Suppressor macrophage treated with lipopolysaccharide for 1 hour (primary cell): ENCODE data around the gene MAP3K9.
"Not testable (repeated sequence)": the region's sequence is repeated elsewhere in the genome, so short reads cannot be mapped to it uniquely, and the experiment has no call there.

Experiments used
- DNase-seq, 3 donors: peaks; one replicate each; pipeline ENCODE4 v3.0.0-alpha.2; 2020 to 2022

Gene MAP3K9

DNA sequence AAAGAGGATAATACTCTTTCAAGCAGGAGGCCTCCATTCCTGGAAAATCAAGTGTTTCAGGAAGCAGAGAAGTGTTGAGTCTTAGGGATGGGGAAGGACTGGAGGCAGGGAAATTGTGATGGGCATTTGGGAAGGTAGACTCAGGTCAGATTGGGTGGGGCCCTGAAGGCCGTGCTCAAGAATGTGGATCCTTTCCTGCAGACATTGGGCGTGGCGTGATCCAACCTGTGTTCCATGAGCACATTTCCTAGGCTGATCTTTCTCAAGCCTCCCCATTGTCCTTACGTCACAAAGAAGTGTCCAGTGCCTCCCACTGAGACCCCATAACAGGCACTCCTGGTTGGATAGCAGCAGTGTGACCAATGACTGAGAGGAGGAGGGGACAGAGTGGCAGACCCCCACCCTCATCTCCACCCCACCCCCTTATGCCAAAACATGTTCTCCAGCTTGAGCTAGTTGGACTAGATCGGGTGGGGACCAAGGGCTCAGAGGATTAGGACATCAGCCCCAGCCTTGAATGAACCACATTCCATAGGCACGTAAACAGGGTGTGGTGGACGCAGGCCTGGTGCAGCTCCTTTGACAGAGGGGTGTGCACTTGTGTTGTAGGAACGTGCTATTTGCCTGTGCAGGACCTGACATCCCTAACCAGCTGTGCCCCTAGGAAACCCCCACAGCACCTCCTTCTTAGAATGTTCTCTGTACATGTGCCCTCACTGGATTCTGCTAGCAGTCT is 90.8 kb downstream of the MAP3K9 start:
- DNase-seq = no peak

DNA sequence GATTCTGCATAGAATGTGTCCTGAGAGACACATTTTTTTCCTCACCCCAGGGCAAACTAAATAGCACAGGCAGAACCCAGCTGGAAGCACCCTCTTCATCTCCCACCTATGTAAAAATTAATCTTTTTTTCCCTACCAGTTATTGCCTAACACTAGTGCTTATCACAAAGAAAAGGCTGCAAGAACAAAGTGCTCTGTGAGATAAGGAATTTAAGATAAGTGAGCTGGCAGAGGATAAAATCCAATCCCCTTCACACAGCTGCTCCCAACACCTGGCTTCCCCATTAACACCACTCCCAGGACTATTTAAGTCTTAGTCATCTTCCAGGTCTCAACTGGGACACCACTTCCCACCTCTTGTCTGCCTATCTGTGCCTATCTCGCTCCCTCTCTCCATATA is 92.4 kb downstream of the MAP3K9 start:
- DNase-seq = no peak

DNA sequence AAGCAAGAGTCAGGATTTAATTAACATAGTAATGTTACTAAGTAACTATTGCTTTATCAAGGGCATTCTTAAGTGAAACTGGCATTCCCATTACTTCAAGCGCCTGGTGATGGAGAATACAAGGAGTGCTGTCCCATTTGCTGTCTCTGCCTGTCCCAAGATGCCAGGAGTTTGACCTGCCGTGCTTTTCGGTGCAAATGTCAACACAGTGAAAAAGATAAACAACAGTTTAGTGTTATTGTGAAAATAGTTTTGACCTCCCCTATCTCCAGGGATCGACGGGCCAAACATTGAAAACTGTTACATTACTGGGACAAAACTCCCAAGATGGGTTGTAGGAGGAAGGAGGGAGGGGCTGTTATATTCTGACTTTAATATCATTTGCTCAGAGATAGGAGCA is 92.8 kb downstream of the MAP3K9 start:
- no peak for DNase-seq

DNA sequence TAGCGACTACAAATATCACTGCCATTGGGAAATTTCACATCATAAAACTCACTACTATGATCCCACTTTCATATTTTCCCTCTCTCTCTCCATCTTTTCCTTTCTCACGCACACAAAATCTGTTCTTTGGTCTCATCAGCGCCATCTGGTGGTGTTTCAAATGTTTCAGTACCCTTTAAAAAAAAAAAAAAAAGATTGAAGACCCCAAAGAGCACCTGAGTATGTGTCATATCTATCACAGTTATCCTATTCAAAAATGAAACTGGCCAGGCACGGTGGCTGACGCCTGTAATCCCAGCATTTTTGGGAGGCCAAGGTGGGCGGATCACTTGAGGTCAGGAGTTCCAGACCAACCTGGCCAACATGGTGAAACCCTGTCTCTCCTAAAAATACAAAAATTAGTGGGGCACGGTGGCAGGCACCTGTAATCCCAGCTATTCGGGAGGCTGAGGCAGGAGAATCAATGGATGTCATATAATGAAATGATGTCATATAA is 95.2 kb downstream of the MAP3K9 start:
- DNase-seq = peak; percentile 76 to 82 (median 79)

DNA sequence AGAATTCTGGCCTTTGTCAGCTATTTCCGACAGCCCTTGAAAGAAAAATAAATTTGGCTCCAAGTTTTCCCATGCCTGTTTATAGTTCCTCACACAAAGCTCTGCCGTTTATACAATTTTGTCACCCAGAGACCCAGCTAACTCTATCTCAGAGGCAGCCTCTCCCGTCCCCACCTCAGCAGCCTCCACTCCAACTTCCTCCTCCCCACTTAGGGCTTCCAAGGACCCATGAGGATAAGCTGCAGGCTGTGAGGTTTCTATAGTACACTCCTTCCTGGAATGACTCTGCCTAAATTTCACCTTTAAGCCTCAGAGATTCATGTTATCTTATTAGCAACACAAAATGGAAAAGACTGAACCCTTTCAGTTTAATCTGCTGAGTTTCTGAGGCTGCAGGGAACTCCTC is 95.8 kb downstream of the MAP3K9 start:
- no peak for DNase-seq

DNA sequence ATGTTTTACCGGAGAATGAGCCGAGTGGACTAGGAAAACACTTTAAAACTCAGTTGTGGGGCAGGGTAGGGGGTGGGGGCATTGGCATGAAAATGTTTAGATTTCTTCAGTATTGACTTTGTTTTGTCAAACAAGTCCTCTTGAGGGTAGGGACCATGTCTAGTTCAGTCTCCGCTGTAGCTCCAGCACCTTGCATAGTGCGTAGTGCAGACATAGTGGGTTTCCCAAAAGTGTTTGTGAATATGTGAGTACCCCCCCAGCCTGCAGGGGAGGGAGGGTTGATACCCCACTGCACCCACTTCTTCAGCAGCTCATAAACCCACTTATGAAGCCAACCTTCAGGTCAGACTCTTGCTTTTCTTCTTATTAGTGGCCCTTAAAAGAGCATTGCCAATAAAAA is 96.2 kb downstream of the MAP3K9 start:
- DNase-seq = no peak

DNA sequence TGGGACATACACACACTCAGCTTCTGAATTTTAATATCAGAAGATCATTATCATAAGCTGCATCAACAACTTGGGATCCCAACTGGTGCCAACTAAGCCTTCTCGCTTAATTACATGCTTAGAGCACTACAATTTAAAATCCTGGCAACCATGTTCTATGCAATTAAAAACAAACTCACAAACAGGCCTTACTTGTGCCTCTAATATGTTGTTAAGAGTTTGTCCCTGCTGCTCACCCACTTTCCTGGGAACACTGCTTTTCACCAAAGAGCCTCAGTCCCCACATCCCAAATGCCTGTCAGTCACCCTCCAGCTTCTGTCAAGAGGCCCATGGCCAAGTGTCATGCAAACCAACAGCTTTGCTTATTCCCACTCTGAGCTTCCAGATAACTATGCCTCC is 97.9 kb downstream of the MAP3K9 start:
- DNase-seq = no peak

DNA sequence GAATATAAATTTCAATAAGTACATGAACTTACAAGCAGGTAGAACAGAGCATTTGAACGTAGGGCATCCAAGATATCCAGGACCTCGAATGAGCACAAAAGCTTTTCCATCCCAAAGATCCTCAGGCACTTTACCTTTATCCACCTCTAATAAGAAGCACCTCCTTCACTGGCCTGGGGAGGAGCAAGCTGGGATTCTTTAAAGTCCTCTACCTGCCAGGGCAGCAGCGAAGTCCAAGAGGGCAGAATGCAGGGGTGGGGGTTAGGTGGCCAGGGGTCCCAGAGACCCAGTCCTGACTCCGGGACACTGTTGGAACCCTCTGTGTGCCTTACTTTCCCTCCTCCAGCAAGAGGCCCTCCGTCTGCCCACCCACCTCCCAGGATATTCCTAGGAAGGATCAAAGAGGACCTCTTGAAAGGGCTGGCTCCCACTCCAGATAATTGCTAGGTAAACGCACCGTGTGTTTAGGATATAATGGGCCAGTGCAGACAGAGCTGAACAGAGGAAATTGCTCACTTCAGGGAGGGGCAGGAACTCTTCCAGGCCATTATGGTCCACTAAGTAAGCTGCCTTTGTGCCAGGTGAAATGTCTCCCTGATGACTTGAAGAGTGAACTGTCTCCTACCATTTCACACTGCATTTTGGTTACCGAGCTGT is 99.5 kb downstream of the MAP3K9 start:
- DNase-seq = no peak

DNA sequence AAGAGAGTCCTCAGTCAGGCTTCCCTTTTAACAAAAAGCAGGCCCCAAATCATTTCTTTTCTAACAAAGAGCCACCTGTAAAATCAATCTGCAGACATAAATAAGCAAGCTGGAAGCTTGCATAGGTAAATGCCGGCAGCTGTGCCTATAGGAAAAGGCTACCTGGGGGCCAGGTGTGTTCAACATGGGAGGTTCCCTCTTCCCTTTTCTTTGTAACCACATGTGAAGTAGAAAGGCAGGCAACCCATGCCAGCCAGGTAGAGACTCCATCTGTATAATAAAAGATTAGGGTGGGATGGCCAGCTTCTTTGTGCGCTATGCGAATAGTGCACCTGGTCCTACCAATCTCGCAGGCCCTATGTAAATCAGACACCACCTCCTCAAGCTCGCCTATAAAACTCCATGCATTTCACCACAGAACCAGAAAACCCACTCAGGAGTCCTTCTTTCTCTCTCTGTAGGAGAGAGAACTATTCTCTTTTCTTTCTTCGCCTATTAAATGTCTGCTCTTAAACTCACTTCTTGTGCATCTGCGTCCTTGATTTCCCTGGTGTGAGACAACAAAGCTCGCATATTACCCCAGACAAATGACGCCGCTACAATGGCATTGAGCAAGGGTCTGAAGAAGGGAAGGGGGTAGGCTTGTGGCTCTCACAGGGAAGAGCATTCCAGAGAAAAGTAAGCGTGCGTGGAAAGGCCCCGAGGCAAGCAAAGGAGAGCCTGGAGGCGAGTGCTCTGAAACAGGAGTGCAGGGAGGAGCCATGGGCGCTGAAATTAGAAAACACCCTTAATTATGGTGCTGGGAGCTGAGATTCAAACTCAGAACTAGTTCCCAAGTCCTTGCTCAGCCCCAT is 100.4 kb downstream of the MAP3K9 start:
- no peak for DNase-seq

DNA sequence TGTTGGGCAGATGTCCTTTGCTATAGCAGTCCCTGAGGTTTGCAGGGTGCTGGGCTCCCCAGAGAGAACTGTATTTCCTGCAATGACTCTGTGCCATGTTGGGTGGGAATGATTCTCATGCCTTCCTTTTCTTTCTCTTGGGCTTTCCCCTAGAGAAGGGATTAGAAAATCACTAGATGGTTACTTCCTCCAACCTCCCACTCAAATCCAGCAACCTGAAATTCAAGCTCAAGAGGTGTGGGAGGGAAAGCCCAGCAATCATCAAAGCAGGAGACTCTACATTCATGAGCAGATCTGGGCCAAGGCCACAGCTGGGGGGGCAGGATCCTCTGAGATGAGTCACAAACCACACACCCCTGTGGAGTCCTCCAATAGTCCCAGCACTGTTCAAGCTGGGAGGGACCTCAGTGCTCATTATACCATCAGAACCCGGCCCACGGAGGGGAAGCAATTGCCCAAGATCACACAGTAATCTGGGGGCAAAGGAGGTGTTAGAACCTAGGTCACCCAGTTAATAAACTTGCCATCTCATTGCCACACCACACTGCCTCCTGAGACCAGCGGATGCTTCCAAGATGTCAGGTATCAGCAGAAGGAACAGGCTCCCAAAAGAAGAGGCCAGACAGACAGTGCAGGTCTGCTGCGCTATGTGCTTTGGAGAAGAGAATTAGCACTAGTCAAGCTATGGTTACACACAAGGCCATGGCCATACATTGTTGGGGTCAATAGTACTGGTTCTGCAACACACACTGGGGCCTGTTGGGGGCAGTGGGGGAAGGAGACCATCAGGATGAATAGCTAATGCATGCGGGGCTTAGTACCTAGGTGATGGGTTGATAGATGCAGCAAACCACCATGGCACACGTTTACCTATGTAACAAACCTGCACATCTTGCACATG is 101.9 kb downstream of the MAP3K9 start:
- peak; percentile 88 to 91 (median 89) for DNase-seq

DNA sequence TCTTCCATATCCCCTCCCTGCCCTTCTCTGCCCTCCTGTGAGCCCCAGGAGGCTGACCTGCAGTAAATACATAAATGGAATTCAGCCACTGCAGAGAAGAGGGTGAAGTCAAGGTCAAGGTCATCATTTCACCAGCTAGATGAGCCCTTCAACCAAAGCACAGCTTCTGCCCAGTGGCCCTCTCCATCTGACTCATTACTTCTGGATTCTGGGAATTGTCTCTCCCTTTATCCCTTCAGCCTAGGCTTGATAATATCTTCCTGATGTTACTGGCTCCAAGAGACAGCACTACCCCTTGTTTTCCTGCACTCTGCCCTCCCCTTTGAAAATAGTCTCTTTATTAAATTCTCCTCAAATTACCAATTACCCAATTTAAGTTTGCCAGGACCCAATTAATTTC is 103.1 kb downstream of the MAP3K9 start:
- DNase-seq = no peak

DNA sequence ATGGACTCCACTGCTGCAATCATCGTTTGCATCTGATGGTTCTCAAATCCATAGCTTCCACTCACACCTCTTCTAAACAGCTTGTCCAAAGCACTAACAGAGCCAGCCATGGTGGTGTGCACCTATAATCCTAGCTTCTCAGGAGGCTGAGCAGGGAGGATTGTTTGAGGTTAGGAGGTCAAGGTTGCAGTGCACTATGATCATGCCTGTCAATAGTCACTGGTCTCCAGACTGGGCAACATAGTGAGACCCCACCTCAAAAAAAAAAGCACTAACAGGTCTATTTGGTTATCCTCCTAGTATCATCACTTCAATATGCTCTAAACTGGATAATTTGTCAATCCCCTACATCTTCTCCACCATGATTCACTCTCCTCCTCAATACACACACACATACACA is 104.4 kb downstream of the MAP3K9 start:
- DNase-seq = no peak

DNA sequence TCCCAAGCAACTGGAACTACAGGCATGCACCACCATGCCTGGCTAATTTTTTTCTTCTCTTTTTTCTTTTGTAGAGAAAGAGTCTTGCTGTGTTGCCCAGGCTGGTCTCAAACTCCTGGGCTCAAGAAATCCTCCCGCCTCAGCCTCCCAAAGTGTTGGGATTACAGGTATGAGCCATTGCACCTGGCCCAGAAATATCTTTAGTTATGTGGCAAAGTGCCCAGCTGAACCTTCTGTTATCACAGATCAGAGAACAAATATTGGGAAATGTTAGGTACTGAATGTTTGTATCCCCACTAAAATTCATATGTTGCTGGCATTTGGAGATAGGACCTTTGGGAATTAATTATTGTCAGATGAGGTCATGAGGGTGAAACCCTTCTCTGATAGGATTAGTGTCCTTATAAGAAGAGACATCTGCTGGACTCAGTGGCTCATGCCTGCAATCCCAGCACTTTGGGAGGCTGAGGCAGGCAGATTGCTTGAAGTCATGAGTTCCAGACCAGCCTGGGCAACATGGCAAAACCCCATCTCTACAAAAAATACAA is 105.6 kb downstream of the MAP3K9 start:
- not testable (repeated sequence) for DNase-seq

DNA sequence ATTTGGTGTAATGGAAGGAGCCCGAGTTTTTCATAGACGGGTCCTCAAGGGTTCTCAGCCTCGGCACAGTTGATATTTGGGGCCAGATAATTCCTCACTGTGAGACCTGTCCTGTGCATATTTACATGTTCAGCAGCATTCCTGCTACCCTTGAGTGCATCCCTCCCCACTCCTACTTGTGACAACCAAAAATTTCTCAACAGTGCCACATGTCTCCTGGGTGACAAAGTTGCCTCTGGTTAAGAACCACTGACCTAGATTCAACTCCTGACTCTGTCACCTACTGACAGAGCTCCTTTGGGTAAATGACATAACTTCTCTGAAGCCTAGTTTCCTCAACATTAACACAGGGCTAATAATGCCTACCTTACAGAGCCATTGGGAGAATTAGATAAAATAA is 107.2 kb downstream of the MAP3K9 start:
- DNase-seq = peak; percentile 16 to 43 (median 30)

DNA sequence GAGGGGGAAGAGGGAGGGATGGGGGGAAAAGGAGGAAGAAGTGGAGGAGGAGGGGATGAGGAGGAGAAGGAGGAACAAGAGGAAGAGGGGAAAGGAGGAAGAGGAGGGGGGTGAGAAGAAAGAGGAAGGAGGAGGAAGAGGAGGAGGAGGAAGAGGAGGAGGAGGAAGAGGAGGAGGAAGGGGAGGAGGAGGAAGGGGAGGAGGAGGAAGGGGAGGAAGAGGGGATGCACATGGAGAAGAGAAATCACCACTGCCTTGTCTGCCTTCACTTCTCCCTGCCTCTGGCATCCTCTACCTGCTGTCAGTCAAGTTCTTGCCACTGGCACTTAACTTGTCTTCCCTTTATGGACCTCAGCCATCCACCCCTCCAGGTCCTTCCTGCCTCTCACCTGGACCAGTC is 107.7 kb downstream of the MAP3K9 start:
- DNase-seq = peak in 1 of 3 donors; percentile 10

DNA sequence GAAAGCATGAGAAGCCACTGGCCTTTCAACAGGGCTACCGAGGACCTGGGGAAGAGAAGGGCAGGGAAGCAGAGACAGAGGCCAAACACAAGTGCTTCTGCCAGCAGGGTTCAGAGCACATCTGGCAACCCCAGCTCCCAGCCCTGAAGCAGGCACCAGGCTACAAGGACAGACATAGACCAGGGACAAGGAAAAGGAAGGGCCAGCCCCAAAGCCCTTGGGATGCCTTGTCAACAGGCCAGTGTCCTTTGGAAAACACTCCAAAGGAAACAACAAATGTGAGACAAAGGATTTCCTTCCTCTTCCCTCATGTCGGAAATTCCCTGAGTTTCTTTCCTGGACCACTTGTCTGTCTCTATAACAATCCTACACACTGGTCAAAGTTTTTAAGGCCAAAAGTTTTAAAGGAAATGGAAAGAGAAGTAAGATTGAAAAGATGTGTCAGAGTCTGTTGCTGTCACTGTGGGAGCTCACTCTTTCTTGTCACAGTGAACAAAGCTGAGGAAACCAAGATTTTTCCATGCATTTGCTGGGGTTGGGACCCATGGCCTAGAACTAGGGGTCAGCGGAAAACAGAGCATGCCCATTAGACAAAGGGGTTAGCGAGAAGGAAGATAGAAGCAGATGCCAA is 108.2 kb downstream of the MAP3K9 start:
- peak; percentile 50 to 83 (median 61) for DNase-seq

DNA sequence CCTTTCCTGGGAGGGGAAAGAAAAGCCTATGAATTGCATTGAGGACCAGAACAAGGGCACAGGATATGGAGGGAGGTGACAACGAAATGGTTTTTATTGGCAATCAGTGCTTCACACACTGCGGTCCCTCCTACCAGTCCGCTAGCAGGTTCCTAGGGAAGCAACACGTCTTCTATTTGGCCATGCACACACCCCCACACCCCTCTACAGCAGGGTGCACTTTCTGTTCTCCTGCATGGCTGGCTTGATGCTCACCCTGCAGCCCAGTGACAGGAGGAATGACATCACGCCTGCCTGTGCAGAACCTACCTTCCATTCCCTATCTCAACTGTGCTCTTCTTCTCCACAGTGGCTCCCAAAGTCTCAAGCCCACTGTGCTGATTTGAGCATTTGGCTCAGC is 109.7 kb downstream of the MAP3K9 start:
- DNase-seq = peak in 2 of 3 donors; percentile 13 to 24

DNA sequence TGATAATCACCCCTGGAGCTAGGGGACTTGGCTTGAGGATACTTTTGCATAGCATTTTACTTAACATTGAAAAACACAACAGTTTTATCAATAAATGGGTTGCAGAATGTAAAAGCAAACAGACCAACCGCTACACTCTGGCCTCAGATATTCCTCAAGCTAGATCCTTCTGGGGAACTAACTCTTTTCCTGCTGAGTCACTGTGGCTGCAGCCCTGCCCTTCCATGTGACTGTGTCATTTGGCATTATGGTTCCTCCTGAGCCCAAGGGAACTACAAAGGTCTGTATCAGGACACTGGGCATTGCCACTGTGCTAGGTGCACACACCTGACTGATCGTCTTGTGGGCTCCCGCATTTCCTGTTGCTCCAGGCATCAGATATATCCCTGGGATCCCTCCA is 111.0 kb downstream of the MAP3K9 start:
- DNase-seq = peak; percentile 80 to 84 (median 82)

DNA sequence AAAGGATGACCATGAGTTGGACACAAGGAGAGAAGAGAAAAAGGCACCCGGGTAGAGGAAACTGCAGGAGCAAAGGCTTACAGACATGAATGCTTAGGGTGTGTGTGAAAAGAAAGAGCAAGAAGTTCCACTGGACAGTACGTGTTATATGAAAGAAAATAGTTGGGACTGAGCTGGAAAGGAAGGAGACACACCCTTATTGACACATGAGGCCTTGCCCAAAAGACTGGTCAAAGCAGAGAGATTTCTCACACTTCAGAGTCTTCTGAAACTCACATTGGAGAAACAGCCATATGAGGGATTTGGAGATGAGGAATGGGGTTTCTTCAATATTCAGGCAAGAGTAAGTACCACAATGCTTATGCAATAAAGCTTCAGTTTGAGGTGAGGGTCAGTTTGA is 111.6 kb downstream of the MAP3K9 start:
- DNase-seq = peak in 1 of 3 donors; percentile 26

DNA sequence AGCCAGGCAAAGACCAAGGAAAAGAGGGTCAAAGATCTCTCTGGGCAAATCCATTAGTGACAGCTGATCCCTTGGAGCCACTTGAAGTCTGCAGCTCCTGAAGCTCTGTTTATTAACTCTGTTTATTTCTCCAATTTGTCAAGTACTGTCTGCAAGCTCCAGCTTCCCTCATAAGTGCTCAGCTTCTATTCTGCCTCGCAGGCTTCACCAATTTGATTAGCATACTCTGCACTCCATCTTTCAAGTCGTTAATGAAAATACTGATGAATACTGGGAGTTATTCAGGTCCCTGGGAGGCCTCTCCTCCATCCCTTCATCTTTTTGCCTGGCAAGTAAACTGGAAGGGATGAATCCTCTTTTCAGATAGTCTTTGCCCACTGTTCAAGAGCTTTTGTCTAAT is 113.3 kb downstream of the MAP3K9 start:
- no peak for DNase-seq

DNA sequence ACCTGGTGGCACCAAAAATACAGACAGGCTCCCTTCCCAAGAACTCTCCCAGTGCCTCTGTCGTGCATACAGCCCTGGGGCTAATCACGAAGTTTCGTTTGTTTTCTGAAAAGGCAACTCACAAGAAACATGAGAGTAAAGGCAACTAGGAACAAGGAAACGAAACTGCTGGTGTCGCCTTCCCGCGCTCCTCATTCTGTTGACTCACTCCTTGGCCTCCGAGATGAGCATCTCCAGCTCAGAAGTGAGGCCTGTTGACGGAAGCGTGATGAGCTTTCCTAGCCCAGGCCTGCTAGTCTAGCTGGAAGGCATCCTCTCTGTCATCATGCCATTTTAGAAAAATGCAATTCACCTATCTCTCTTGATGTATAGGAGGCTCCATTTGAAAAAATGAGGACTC is 117.1 kb downstream of the MAP3K9 start:
- peak; percentile 92 to 98 (median 96) for DNase-seq
